ENCODE measurements around the gene ARFGAP2.

DNA sequence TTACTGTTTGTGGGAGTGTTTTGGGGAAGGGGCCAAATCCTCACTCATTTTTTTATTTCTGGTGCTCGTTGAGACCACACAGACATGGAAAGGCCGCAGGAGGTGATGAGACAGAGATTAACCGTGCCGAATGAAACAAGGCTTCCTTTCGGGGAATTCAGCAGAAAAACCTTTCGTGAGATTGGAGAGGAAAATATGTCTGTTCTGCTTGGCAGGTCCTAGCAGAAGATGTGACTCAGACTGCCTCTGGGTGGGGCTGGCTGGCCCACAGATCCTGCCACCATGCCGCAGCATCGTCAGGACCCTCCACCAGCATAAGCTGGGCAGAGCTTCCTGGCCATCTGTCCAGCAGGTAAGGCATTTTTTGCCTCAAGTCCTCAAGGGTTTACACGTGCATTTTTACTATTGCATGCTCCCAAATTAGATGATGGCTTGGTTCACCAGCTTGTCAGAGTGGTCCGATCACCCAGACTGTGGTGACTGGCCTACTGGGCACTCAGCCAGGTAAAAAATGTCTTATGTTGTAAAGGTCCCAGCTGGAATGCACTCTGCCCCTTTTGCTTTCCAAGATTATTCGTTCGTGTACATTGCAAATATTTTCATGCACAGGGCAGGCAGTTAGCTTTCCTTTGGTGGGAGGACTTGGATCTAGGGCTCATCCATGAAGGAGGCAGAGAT, 39.6 kb upstream of the ARFGAP2 start:
- TF ChIP-seq, protein P1, sequence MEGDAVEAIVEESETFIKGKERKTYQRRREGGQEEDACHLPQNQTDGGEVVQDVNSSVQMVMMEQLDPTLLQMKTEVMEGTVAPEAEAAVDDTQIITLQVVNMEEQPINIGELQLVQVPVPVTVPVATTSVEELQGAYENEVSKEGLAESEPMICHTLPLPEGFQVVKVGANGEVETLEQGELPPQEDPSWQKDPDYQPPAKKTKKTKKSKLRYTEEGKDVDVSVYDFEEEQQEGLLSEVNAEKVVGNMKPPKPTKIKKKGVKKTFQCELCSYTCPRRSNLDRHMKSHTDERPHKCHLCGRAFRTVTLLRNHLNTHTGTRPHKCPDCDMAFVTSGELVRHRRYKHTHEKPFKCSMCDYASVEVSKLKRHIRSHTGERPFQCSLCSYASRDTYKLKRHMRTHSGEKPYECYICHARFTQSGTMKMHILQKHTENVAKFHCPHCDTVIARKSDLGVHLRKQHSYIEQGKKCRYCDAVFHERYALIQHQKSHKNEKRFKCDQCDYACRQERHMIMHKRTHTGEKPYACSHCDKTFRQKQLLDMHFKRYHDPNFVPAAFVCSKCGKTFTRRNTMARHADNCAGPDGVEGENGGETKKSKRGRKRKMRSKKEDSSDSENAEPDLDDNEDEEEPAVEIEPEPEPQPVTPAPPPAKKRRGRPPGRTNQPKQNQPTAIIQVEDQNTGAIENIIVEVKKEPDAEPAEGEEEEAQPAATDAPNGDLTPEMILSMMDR (IDR thresholded peaks at IDR 0.05; ENCODE audit: insufficient read depth, low read length) = no peak
- no peak for TF ChIP-seq POLR2AphosphoS5 (IDR thresholded peaks at IDR 0.05; ENCODE audit: low read depth)

Measured in HL-60 (cell line).